SHP77 treated with DMSO at 0.1 percent for 48 hours (cell line): ENCODE measurements around the gene KIFC3.
A peak's percentile ranks its signal among the peaks of the same experiment; 100 is the strongest.
"Not testable (repeated sequence)": the region's sequence is repeated elsewhere in the genome, so short reads cannot be mapped to it uniquely, and the experiment has no call there.

Experiments used
- DNase-seq: peaks from one replicate; lab custom pipeline; 2025; lab: John Stamatoyannopoulos, UW

KIFC3 gene

DNA sequence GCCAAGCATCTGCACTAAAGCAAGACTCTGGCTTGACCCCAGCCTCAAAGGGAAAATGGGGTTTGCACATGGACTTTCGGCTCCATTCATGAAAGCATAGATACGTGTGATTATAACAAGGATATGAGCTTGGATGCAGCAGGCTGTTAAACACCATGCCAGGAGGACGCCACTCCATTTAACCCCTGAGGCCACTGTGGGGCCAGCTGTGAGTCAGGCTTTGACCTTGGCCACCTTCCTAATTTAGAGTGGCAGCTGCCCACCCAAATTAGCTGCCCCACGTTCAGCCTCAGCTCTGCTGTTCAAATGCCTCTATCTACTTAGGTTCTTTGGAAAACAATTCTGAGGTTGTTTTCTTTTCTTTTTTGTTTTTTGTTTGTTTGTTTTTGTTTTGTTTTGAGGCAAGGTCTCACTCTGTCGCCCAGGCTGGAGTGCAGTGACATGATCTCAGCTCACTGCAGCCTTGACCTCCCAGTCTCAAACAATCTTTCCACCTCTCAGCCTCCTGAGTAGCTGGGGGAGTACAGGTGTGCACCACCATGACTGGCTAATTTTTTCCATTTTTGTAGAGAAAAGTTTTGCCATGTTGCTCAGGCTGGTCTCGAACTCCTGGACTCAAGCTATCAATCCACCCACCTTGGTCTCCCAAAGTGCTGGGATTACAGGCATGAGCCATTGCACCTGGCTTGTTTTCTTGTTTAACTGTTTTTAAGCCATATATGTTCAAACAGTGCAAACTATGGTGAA is 23.2 kb upstream of the KIFC3 start:
- DNase-seq: no peak

DNA sequence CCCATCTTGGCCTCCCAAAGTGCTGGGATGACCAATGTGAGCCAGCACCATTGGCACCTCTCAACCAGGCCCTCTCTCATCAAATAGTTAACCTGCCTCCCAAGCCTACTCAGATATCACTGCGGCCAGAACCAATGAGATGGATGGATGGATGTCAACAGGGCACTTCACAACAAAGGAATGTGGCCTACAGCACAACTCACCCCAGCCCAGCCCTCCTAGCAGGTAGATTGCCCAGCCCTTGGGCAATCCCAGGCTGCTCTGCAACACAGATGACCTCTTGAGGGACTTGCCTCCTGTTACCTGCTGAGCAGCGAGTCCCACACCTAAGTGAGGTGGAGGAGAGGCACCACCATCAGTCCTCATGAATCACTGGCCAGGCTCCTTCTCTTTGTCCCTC is 22.6 kb upstream of the KIFC3 start:
- DNase-seq: no peak

DNA sequence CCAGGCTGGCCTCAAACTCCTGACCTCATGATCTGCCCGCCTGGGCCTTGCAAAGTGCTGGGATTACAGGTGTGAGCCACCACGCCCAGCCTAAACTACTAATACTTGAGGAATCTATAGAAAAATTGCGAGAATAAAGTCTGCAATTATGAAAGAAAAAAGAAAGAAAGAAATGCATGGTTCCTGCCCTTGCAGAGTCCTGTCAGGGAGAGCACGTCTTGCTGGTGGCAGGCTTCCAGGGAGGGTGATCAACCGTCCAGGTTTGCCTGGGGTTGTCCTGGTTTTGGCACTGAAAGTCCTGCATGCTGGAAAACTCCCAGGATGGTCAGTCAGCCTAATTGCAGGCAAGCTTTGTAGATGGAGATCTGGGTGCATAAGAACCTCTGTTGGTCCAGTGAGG is 21.5 kb upstream of the KIFC3 start:
- DNase-seq: no peak

DNA sequence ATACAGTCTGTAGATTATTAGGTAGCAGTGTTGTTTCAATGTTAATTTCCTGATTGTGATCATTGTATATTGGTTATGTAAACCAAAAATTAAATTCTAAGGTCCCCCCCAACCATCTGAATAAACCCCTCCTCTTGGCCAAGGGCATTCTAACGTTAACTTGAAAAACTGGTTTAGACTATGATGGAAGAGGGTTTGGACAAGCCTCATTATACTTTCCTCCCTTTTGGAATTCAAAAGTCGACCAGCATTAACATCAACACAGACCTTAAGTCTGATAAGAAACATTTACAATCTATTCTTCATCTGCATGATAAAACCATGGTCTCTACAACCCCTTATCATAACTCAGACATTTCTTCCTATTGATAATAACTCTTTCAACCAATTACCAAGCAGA is 20.6 kb upstream of the KIFC3 start:
- DNase-seq: no peak

- no peak for DNase-seq
Measured at GRCh38 chr16:57822018-57822553, 19.8 kb upstream of the KIFC3 start.

DNA sequence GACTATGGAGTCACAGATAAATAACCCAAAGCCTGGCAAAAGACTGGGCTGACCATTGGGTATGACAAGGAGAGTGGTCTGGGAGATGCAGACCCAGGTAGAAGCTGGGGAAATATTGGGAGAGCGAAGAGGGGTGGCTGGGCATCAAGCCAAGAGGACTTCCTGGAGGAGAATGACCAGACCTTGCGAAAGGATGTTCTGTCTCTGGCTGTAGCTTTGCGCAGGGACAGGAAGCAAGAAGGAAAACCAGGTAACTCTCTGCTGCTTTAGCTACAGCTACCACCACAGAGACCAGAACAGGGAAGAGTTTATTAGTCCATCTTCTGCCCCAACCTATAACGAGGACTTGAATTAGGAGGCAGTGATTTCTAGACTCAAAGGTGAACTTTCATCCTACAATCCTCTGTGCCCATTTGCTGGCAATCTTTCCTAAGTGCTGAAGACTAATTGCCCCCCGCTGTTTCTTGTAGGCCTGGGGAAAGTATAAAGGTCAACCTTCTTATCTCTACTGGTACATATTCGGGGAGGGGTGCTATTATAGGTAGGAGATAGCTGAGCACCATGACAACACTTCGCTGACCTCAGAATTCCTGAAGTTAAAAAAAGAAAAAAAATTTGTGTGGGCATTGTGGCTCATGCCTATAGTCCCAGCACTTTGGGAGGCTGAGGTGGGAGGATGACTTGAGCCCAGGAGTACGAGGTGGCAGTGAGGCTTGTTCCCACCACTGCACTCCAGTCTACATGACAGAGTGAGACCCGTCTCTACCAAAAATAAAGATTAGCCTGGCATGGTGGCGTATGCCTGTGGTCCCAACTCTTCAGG is 19.1 kb upstream of the KIFC3 start:
- DNase-seq: no peak

DNA sequence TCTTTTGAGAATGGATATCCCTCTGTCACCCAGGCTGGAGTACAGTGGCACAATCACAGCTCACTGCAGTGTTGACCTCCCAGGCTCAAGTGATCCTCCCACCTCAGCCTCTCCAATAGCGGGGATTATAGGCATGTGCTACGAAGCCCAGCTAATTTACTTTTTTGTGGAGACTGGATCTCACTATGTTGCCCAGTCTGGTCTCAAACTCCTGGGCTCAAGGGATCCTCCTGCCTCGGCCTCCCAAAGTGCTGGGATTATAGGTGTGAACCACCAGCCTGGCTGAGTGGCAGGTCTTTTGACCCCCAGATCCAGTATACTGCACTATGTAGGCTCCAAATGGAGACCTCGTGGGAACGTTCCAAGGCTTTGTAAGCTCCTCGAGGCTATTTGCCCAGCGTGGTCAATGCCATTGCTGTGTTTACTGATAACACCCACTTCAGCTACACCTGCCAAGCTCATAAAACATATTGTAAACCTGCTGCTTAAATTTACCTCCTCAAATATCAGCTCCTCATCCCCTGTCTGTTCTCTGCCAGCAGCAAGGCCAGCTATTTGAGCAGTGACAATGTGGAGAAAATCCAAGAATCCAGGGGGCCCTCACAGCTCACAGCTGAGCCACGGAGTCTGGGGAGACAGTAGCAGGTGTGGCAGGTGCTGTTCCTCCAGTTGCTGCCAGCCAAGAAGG is 16.2 kb upstream of the KIFC3 start:
- DNase-seq: peak; percentile 65

DNA sequence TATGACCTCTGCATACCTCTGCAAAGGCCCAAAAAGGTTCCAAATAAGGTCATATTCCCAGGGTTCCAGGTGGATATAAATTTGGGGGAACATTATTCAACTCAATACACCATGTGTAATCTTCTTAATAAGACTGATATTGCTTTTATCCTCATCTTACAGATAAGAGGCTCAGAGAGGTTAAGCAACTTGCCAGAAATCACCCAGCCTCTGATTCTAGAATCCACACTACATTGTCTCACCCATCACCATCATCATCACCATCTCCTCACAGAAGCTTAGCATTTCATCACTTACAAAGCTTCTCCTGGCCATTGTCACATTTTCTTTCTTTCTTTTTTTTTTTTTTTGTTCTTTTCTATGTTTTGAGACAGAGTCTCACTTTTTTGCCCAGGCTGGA is 15.4 kb upstream of the KIFC3 start:
- DNase-seq: no peak

DNA sequence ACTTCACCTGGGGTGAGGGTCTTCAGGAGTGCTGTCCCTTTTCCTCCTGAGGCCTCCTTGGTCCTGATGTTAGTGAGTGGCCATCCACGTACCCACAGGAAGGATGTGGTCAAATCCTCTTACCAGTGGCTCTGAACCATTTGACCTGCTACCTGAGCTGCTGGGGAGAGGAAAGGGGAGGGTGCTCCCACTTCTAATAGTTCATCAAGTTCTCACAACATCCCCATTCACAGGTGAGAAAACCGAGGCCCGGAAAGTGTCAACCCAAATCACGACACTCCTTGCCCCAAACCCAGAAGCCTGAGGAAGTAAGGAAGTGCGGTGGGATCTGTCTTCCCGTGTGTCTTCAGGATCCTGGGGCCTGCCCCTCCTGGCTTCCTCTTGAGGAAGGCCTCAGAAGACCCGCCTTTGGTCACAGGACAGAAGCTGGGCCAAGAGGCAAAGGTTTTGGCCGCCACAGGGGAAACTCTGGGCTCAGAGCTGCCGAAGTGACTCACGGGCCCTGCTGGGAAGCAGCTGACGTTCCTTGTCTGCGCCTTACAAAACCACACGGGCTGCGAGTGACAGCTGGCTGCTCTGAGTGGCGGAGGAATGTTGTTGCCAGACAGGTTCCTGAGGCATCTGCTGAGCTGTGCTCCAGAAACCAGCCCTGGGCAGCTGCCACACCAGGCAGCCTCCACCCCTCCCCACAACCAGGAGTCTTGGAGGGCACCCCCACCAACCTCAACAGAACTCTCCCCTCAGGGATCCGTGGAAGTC is 13.9 kb upstream of the KIFC3 start:
- no peak for DNase-seq

GRCh38 chr16:57814896-57815295 is 12.6 kb upstream of the KIFC3 start:
- DNase-seq: no peak

DNA sequence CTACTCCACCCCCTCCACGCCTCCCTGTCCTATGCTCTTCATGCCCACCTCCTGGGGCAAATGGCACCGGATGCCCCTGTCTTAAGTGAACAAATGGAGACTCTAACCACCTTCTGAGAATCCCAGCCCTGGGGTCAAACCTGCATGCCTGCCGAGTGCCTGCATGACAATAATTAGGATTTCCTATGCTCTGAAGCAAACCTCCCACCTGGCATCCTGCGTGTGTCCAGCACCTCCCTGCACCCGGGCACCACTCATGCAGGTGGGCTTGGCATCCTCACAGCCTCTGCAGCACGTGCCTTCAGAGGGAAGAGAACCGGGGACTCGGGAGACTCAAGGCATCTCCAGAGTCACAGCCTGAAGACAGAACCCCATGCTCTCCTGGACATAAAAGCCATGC is 11.2 kb upstream of the KIFC3 start:
- DNase-seq: no peak

GRCh38 chr16:57811340-57811739 is 9.0 kb upstream of the KIFC3 start:
- not testable (repeated sequence) for DNase-seq

GRCh38 chr16:57810197-57811031 is 8.1 kb upstream of the KIFC3 start:
- peak; percentile 56 for DNase-seq

DNA sequence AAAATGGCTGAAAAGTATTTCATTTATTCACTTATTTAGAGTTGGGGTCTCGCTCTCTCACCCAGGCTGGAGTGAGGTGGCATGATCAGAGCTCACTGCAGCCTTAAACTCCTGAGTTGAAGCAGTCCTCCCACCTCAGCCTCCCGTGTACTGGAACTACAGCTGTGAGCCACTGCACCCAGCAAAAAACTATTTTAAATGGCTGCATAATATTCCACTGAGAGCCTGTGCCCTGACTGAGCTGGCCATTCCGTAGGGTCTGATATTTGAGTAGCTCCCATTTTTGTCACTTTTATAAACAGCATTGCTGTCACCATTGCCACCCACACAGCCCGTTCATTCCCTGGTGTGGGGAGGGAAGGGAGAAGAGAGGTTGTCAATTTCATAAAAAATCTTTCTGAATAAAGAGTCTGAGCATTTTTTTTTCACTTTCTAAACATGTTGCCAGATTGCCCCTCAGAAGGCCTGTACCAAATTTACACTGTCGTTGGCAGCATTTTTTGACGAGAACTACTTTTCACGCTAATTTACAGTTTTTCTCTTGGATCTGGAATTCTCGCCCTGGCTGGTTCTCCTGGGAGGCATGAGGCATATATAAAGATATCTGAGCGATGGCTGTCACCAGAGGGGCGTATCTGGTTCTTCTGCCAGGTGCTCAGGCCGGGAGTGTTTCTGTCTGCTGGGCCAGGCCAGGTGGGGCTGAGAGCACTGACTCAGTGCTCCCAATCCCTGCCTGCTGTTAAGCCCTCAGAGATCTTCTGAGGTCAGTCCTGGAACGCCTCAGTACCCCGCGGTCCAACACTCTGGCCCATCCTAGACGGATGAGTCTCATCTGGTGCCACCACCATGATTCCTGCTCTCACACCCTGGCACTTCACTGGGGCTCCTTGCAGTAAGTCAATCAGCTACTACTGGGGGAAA is 7.2 kb upstream of the KIFC3 start:
- DNase-seq: peak; percentile 39

GRCh38 chr16:57808589-57809228 is 6.4 kb upstream of the KIFC3 start:
- no peak for DNase-seq

DNA sequence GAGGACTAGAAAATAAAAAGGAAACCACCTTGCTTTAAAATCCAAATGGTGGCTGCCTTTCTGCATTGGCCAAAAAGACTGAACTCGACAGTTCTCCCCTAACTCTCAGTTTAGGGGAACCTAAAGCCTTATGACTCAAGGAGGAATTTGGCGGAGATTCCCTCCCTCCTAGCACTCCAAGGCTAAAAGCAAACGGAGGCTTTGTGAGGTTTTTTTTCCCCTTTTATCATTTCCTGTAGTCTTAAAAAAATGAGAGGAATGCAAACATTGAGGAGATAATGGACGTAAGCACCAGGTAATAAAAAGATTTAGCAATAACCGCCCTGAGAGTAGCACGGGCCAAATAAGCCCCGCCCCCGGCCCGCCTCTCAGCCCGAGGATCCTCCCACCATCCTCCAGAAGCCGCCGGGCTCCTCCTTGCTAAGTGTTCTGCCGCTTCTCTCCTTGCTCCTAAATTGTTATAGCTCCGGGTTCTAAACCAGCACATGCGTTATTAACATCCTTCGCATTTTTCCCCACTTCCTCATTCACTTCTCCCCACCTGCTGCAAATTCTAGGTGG is 5.8 kb upstream of the KIFC3 start:
- DNase-seq: no peak

DNA sequence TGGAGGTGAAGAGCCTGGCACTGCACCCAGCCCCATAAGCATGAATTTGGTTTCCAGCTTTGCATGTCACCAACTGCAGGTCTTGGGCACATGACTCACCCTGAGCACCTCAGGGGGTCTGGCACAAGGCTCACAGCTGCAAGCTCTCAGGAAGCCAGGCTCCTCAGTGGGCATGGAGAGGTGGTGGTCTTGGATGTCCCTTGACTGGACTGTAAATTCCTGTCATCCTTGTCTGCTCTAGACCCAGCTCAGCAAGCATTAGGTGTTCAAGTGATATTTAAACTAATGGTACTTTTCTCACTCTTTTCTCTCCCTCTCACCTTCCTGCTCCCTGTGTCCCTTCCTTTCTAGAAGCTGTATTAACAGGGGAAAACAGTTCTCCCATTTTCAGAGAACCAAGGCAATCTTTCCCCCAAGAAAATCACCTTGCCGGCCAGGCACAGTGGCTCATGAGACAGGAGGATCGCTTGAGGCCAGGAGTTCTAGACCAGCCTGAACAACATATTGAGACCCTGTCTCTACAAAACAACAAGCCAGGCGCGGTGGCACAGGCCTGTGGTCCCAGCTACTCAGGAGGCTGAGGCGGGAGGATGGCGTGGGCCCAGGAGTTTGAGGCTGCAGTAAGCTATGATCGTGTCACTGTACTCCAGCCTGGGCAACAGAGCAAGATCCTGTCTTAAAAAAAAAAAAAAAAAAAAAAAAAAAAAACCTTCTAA is 5.1 kb upstream of the KIFC3 start:
- DNase-seq: no peak

DNA sequence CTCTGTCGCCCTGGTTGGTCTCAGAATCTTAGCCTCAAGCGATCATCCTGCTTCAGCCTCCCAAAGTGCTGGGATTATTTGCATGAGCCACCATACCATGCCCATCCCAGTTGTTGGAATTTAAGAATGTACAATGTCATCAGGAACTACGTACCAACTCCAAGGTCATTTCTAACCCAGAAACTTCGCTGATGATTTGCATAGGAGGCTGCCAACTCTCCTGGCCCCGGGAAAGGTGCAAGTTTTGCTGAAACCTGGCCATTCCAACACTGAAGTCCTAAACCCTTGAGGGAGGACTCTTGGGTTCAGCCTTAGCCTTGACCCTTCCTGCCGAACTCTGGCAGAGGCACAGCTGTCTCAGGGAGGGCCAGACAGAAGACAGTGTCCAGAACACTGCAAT is 2.9 kb upstream of the KIFC3 start:
- DNase-seq: no peak
